SK-MEL-5 (cell line): ENCODE data around the gene COPS3. TPM values are rescaled to one million over a fixed set of nuclear protein-coding genes. Genes with fewer than 3 reads are reported as not detected.

Experiments used
- DNase-seq: peaks from one replicate; pipeline ENCODE4 v3.0.0-alpha.2; 2016; ENCODE audit warnings: low read depth, low spot score
- in situ Hi-C: cut with HindIII; loops from 2 replicates; pipeline ENCODE4 v1.10.0; 2016; ENCODE audit warnings: low sequenced_read_pairs, high pct_unique_total_duplicates, low pct_unique_long_range_greater_than_20kb
- polyA plus RNA-seq, 2 experiments: library from polyadenylated mRNA; depleted of rRNA; stranded (reverse); fragments of >200 nt; gene quantifications; 2 replicates each; pipeline ENCODE4 v1.2.3, GENCODE V29; 2015
- total RNA-seq: library from RNA; depleted of rRNA; stranded (reverse); fragments of >200 nt; shearing (Covaris generic); gene quantifications from 2 replicates; pipeline ENCODE4 v1.2.3, GENCODE V29; 2014; rRNA removed

The COPS3 gene
- total RNA-seq: 116 and 121 TPM in 2 replicates
- polyA plus RNA-seq (2015; cell fraction: cytosol; rRNA removed): 67.9 and 68.3 TPM in 2 replicates
- polyA plus RNA-seq (2015; cell fraction: nucleus; rRNA removed): 34.0 and 57.1 TPM in 2 replicates

GRCh38 chr17:17280613-17281549 lies at the start of gene COPS3:
Gene COPS3 (minus strand): TSS chr17:17281246. CDS start chr17:17281186, 60 bp downstream.
- peak; percentile 97 for DNase-seq
- in situ Hi-C loops: no loop called here

GRCh38 chr17:17328251-17328650 lies 47.2 kb upstream of the COPS3 start:
- in situ Hi-C loops: no loop called here
- no peak for DNase-seq

- DNase-seq: no peak
- in situ Hi-C loops: no loop called here
These were observed 45.3 kb upstream of the COPS3 start for GRCh38 chr17:17326275-17326875.

- in situ Hi-C loops: no loop called here
- no peak for DNase-seq
These were observed 44.8 kb upstream of the COPS3 start for GRCh38 chr17:17325816-17326215.

GRCh38 chr17:17325228-17325627 lies 44.2 kb upstream of the COPS3 start:
- in situ Hi-C loops: no loop called here

GRCh38 chr17:17324616-17325015 lies 43.6 kb upstream of the COPS3 start:
- in situ Hi-C loops: no loop called here

More at GRCh38 chr17:17325228-17325627, 44.2 kb upstream of the COPS3 start:
- no peak for DNase-seq

GRCh38 chr17:17322516-17323510 lies 41.8 kb upstream of the COPS3 start:
- in situ Hi-C loops: no loop called here
- no peak for DNase-seq

More at GRCh38 chr17:17324616-17325015, 43.6 kb upstream of the COPS3 start:
- no peak for DNase-seq

GRCh38 chr17:17321356-17322025 lies 40.4 kb upstream of the COPS3 start:
- in situ Hi-C loops: no loop called here
- no peak for DNase-seq

- in situ Hi-C loops: no loop called here
- no peak for DNase-seq
These were observed 39.8 kb upstream of the COPS3 start for GRCh38 chr17:17320911-17321220.

- no peak for DNase-seq
- in situ Hi-C loops: no loop called here
These were observed 39.3 kb upstream of the COPS3 start for GRCh38 chr17:17320188-17320910.

GRCh38 chr17:17315142-17315821 lies 34.2 kb upstream of the COPS3 start:
- in situ Hi-C loops: no loop called here
- no peak for DNase-seq

GRCh38 chr17:17314501-17315071 lies 33.5 kb upstream of the COPS3 start:
- in situ Hi-C loops: no loop called here
- DNase-seq: no peak

- DNase-seq: peak; percentile 51
- in situ Hi-C loops: no loop called here
These were observed 32.4 kb upstream of the COPS3 start for GRCh38 chr17:17313350-17313991.

GRCh38 chr17:17309356-17309755 lies 28.3 kb upstream of the COPS3 start:
- in situ Hi-C loops: no loop called here
- no peak for DNase-seq

- peak; percentile 74 for DNase-seq
- in situ Hi-C loops: no loop called here
These were observed 24.3 kb upstream of the COPS3 start for GRCh38 chr17:17305281-17305801.
